ENCODE results near the gene PPP1R15B.

Gene PPP1R15B

GRCh38 chr1:204400882-204401510, 10.6 kb downstream of the PPP1R15B start:
- no peak for DNase-seq (ENCODE audit: low read depth in 2 of 2)

- peak in 1 of 2 donors; percentile 45 for DNase-seq (ENCODE audit: low read depth in 2 of 2)
Observed at GRCh38 chr1:204398197-204399125, 13.2 kb downstream of the PPP1R15B start.

- DNase-seq (ENCODE audit: low read depth in 2 of 2): no peak
Observed at GRCh38 chr1:204396015-204396583, 15.5 kb downstream of the PPP1R15B start.

- no peak for DNase-seq (ENCODE audit: low read depth in 2 of 2)
Observed at GRCh38 chr1:204391629-204392028, 20.0 kb downstream of the PPP1R15B start.

- DNase-seq (ENCODE audit: low read depth in 2 of 2): no peak
Observed at GRCh38 chr1:204390751-204391466, 20.7 kb downstream of the PPP1R15B start.

- DNase-seq (ENCODE audit: low read depth in 2 of 2): no peak
Observed at GRCh38 chr1:204385727-204386126, 25.9 kb downstream of the PPP1R15B start.

GRCh38 chr1:204384636-204385352, 26.8 kb downstream of the PPP1R15B start:
- DNase-seq (ENCODE audit: low read depth in 2 of 2): no peak

- no peak for DNase-seq (ENCODE audit: low read depth in 2 of 2)
Observed at GRCh38 chr1:204383163-204383904, 28.3 kb downstream of the PPP1R15B start.

- DNase-seq (ENCODE audit: low read depth in 2 of 2): no peak
Observed at GRCh38 chr1:204382714-204383083, 28.9 kb downstream of the PPP1R15B start.

- no peak for DNase-seq (ENCODE audit: low read depth in 2 of 2)
Observed at GRCh38 chr1:204380293-204380831, 31.3 kb downstream of the PPP1R15B start.

- peak in 1 of 2 donors; percentile 32 for DNase-seq (ENCODE audit: low read depth in 2 of 2)
Observed at GRCh38 chr1:204377800-204378668, 33.6 kb downstream of the PPP1R15B start.

- DNase-seq (ENCODE audit: low read depth in 2 of 2): no peak
Observed at GRCh38 chr1:204376919-204377799, 34.5 kb downstream of the PPP1R15B start.

GRCh38 chr1:204376465-204376864, 35.2 kb downstream of the PPP1R15B start:
- no peak for DNase-seq (ENCODE audit: low read depth in 2 of 2)

GRCh38 chr1:204373911-204374310, 37.7 kb downstream of the PPP1R15B start:
- DNase-seq (ENCODE audit: low read depth in 2 of 2): no peak

- DNase-seq (ENCODE audit: low read depth in 2 of 2): no peak
Observed at GRCh38 chr1:204370176-204370575, 41.4 kb downstream of the PPP1R15B start.

GRCh38 chr1:204368996-204369726, 42.5 kb downstream of the PPP1R15B start:
- no peak for DNase-seq (ENCODE audit: low read depth in 2 of 2)

GRCh38 chr1:204367956-204368355, 43.7 kb downstream of the PPP1R15B start:
- no peak for DNase-seq (ENCODE audit: low read depth in 2 of 2)

All from stimulated activated CD4-positive, alpha-beta T cell treated with anti-CD3 and anti-CD28 coated beads, Interleukin-4, amount 100 ng/mL, for 48 hours (primary cell).